Activated naive CD4-positive, alpha-beta T cell treated with anti-CD3 and anti-CD28 coated beads, Interleukin-2, amount 10 ng/mL, durations not matched to agents 7 days and 5 days (primary cell): ENCODE measurements around the gene UBAP2L.
A peak's percentile ranks its signal among the peaks of the same experiment; 100 is the strongest.

Experiments used
- CTCF ChIA-PET: fragments of 350-600 bp; sonication (Branson Sonifier 250); formaldehyde crosslinking; loops from one replicate; lab custom pipeline; 2021; ENCODE audit warnings: antibody characterized with exemption; lab: Charles Lee
- DNase-seq: peaks from one replicate; pipeline ENCODE4 v3.0.0-alpha.2; 2020
- H3K27ac Mint-ChIP-seq: one replicate; pipeline ENCODE4 v1.8.0; 2021; ENCODE audit warnings: mild to moderate bottlenecking, moderate library complexity, mixed read lengths
- H3K27me3 Mint-ChIP-seq: one replicate; pipeline ENCODE4 v1.8.0; 2021; ENCODE audit warnings: mild to moderate bottlenecking, mixed read lengths
- H3K36me3 Mint-ChIP-seq: one replicate; pipeline ENCODE4 v1.8.0; 2021; ENCODE audit warnings: mixed read lengths
- H3K4me1 Mint-ChIP-seq: one replicate; pipeline ENCODE4 v1.8.0; 2021; ENCODE audit warnings: mixed read lengths
- H3K4me3 Mint-ChIP-seq: one replicate; pipeline ENCODE4 v1.8.0; 2021; ENCODE audit warnings: mild to moderate bottlenecking, moderate library complexity, mixed read lengths
- H3K9me3 Mint-ChIP-seq: one replicate; pipeline ENCODE4 v1.8.0; 2021; ENCODE audit warnings: mixed read lengths

Gene UBAP2L

GRCh38 chr1:154220071-154220969, at the start of gene UBAP2L:
Gene UBAP2L, plus strand, starts transcription at chr1:154220955. Its CDS starts 4,169 bp downstream, at chr1:154225124.
- Mint-ChIP-seq H3K4me1 (peaks cover 69% of the 10 kb centered on the region), H3K27me3 (no peaks in the 10 kb centered on the region), H3K27ac (peak within 1 kb of the TSS; percentile 98), H3K9me3 (no peaks in the 10 kb centered on the region), H3K4me3 (peak within 1 kb of the TSS; percentile 94), H3K36me3 (peaks cover 56% of the 10 kb centered on the region)
- DNase-seq = peak; percentile 99
- CTCF ChIA-PET = interaction anchor here (4.0 kb wide), 1 partner anchor 22 kb away, joined by 16 read pairs; no protein-coding TSS in a partner anchor

- CTCF ChIA-PET = no interaction called here
- H3K9me3 Mint-ChIP-seq = no peaks in the 10 kb centered on the region
- no peak overlapping the region for H3K4me3 Mint-ChIP-seq
- H3K27me3 Mint-ChIP-seq = no peaks in the 10 kb centered on the region
- H3K27ac Mint-ChIP-seq = peak overlapping the region; percentile 33
- peaks cover 48% of the 10 kb centered on the region for H3K4me1 Mint-ChIP-seq
- H3K36me3 Mint-ChIP-seq = peaks cover 74% of the 10 kb centered on the region
- no peak for DNase-seq
Measured at GRCh38 chr1:154171223-154171583, 49.6 kb upstream of the UBAP2L start.

- CTCF ChIA-PET = no interaction called here
- no peak for DNase-seq
- Mint-ChIP-seq H3K4me3 (no peak overlapping the region), H3K36me3 (peaks cover 72% of the 10 kb centered on the region), H3K27me3 (no peaks in the 10 kb centered on the region), H3K27ac (no peak overlapping the region), H3K4me1 (peaks cover 55% of the 10 kb centered on the region), H3K9me3 (no peaks in the 10 kb centered on the region)
Measured at GRCh38 chr1:154171880-154172279, 48.9 kb upstream of the UBAP2L start.

GRCh38 chr1:154174654-154175053, 46.1 kb upstream of the UBAP2L start:
- Mint-ChIP-seq H3K9me3 (no peaks in the 10 kb centered on the region), H3K27me3 (no peaks in the 10 kb centered on the region), H3K27ac (no peak overlapping the region), H3K4me3 (no peak overlapping the region), H3K36me3 (peaks cover 81% of the 10 kb centered on the region), H3K4me1 (peaks cover 80% of the 10 kb centered on the region)
- DNase-seq = no peak
- CTCF ChIA-PET = no interaction called here

- Mint-ChIP-seq H3K4me1 (peaks cover 82% of the 10 kb centered on the region), H3K36me3 (peaks cover 80% of the 10 kb centered on the region), H3K4me3 (no peak overlapping the region), H3K9me3 (no peaks in the 10 kb centered on the region), H3K27me3 (no peaks in the 10 kb centered on the region), H3K27ac (peak overlapping the region; percentile 37)
- CTCF ChIA-PET = no interaction called here
- DNase-seq = no peak
Measured at GRCh38 chr1:154176337-154176736, 44.4 kb upstream of the UBAP2L start.

GRCh38 chr1:154178013-154178412, 42.7 kb upstream of the UBAP2L start:
- DNase-seq = no peak
- Mint-ChIP-seq H3K4me3 (peak overlapping the region; percentile 0), H3K36me3 (peaks cover 76% of the 10 kb centered on the region), H3K27ac (peak overlapping the region; percentile 20), H3K27me3 (peaks cover 3% of the 10 kb centered on the region), H3K4me1 (peaks cover 74% of the 10 kb centered on the region), H3K9me3 (no peaks in the 10 kb centered on the region)
- CTCF ChIA-PET = interaction anchor here (0.9 kb wide), 1 partner anchor 191 kb away, joined by 6 read pairs; no protein-coding TSS in a partner anchor

GRCh38 chr1:154178911-154179811, 41.6 kb upstream of the UBAP2L start:
- CTCF ChIA-PET = interaction anchor here (1.3 kb wide), 1 partner anchor 20 kb away, joined by 3 read pairs; no protein-coding TSS in a partner anchor
- H3K4me3 Mint-ChIP-seq = peak overlapping the region; percentile 100

GRCh38 chr1:154179946-154180687, 40.6 kb upstream of the UBAP2L start:
- Mint-ChIP-seq H3K27ac (peak overlapping the region; percentile 85), H3K36me3 (peaks cover 66% of the 10 kb centered on the region)

More at GRCh38 chr1:154178911-154179811, 41.6 kb upstream of the UBAP2L start:
- DNase-seq = no peak
- H3K27ac Mint-ChIP-seq = peak overlapping the region; percentile 85
- H3K36me3 Mint-ChIP-seq = peaks cover 73% of the 10 kb centered on the region
- H3K4me1 Mint-ChIP-seq = peaks cover 80% of the 10 kb centered on the region
- H3K27me3 Mint-ChIP-seq = peaks cover 4% of the 10 kb centered on the region
- no peaks in the 10 kb centered on the region for H3K9me3 Mint-ChIP-seq

GRCh38 chr1:154181944-154182343, 38.8 kb upstream of the UBAP2L start:
- Mint-ChIP-seq H3K27ac (peak overlapping the region; percentile 99), H3K27me3 (peaks cover 10% of the 10 kb centered on the region)

More at GRCh38 chr1:154179946-154180687, 40.6 kb upstream of the UBAP2L start:
- H3K4me1 Mint-ChIP-seq = peaks cover 79% of the 10 kb centered on the region
- no peaks in the 10 kb centered on the region for H3K9me3 Mint-ChIP-seq
- CTCF ChIA-PET = interaction anchor here (0.9 to 1.9 kb wide), 4 partner anchors 21 to 670 kb away, joined by 3 to 4 read pairs (median 3); no protein-coding TSS in a partner anchor
- H3K4me3 Mint-ChIP-seq = peak overlapping the region; percentile 100
- H3K27me3 Mint-ChIP-seq = peaks cover 4% of the 10 kb centered on the region
- DNase-seq = no peak

GRCh38 chr1:154182344-154183045, 38.3 kb upstream of the UBAP2L start:
- Mint-ChIP-seq H3K36me3 (peaks cover 48% of the 10 kb centered on the region), H3K4me3 (peak overlapping the region; percentile 100), H3K9me3 (no peaks in the 10 kb centered on the region), H3K4me1 (peaks cover 65% of the 10 kb centered on the region), H3K27ac (peak overlapping the region; percentile 99), H3K27me3 (peaks cover 10% of the 10 kb centered on the region)
- CTCF ChIA-PET = interaction anchor here (1.9 kb wide), 1 partner anchor 147 kb away, joined by 4 read pairs; no protein-coding TSS in a partner anchor
- peak; percentile 91 for DNase-seq

More at GRCh38 chr1:154181944-154182343, 38.8 kb upstream of the UBAP2L start:
- DNase-seq = no peak
- CTCF ChIA-PET = interaction anchor here (1.4 to 1.9 kb wide), 2 partner anchors 17 to 147 kb away, joined by 3 to 4 read pairs; no protein-coding TSS in a partner anchor
- no peaks in the 10 kb centered on the region for H3K9me3 Mint-ChIP-seq
- peak overlapping the region; percentile 100 for H3K4me3 Mint-ChIP-seq
- peaks cover 70% of the 10 kb centered on the region for H3K4me1 Mint-ChIP-seq
- H3K36me3 Mint-ChIP-seq = peaks cover 53% of the 10 kb centered on the region

GRCh38 chr1:154183046-154183915, 37.5 kb upstream of the UBAP2L start:
- Mint-ChIP-seq H3K4me1 (peaks cover 57% of the 10 kb centered on the region), H3K9me3 (no peaks in the 10 kb centered on the region), H3K27ac (peak overlapping the region; percentile 99), H3K27me3 (peaks cover 17% of the 10 kb centered on the region), H3K36me3 (peaks cover 42% of the 10 kb centered on the region), H3K4me3 (peak overlapping the region; percentile 100)
- peak; percentile 97 for DNase-seq
- CTCF ChIA-PET = no interaction called here

- H3K4me1 Mint-ChIP-seq = peaks cover 29% of the 10 kb centered on the region
- CTCF ChIA-PET = interaction anchor here (1.0 to 1.3 kb wide), 2 partner anchors 15 to 149 kb away, joined by 4 to 6 read pairs; no protein-coding TSS in a partner anchor
- H3K27ac Mint-ChIP-seq = no peak overlapping the region
- peaks cover 15% of the 10 kb centered on the region for H3K36me3 Mint-ChIP-seq
- H3K9me3 Mint-ChIP-seq = no peaks in the 10 kb centered on the region
- no peak overlapping the region for H3K4me3 Mint-ChIP-seq
- peaks cover 36% of the 10 kb centered on the region for H3K27me3 Mint-ChIP-seq
- DNase-seq = peak; percentile 84
Measured at GRCh38 chr1:154186177-154186576, 34.6 kb upstream of the UBAP2L start.
